ENCODE data around the gene RPS6KB2. TPM values are rescaled to one million over a fixed set of nuclear protein-coding genes. Genes with fewer than 3 reads are reported as not detected.
"Not testable (repeated sequence)": the region's sequence is repeated elsewhere in the genome, so short reads cannot be mapped to it uniquely, and the experiment has no call there.

The RPS6KB2 gene
- total and polyA plus RNA-seq, 5 donors from 2014 or later = 44.4 to 66.0 (median 51.4) TPM

DNA sequence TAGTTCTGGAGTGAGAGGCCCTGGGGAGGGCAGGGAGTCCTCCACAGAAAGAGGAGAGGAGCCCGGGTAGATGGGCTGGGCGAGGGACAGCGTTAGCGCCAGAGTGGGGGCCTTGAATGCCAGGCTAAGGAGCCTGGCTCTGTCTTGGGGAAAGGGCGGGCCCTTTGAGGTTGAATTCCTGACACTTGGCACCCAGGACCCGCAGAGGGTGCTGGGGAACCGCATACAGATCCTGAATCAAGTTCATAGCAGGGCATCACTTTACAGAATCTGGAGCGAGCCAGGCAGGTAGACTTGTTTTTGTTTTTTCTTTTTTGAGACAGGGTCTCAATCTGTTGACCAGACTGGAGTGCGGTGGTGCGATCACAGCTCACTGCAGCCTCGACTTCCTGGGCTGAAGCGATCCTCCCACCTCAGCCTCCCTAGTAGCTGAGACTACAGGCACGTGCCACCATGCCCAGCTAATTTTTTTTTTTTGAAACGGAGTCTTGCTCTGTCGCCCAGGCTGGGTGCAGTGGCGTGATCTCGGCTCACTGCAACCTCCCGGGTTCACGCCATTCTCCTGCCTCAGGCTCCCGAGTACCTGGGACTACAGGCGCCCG is 6.8 kb upstream of the RPS6KB2 start:
- no peaks in the 10 kb centered on the region for H3K27me3 Mint-ChIP-seq
- no peak for DNase-seq
- peaks cover 4 to 68% (median 19%) of the 10 kb centered on the region in 4 donors for H3K4me1 Mint-ChIP-seq
- Histone ChIP-seq H3K4me1 (ENCODE audit: control insufficient read depth, insufficient read depth, low read length, poor library complexity, severe bottlenecking) (peaks cover 53% of the 10 kb centered on the region), H3K9me3 (ENCODE audit: control insufficient read depth in 2 of 2, low read length in 2 of 2) (no peaks in the 10 kb centered on the region), H3K36me3 (ENCODE audit: control insufficient read depth, insufficient read depth, low read length) (no peaks in the 10 kb centered on the region), H3K4me3 (ENCODE audit: low read depth, low read length) (no peak overlapping the region), H3K27me3 (ENCODE audit: control insufficient read depth, insufficient read depth, low read length) (no peaks in the 10 kb centered on the region), H3K27ac (ENCODE audit: insufficient read depth, low read length, poor library complexity, severe bottlenecking) (peak overlapping the region; percentile 79)
- H3K9me3 Mint-ChIP-seq = no peaks in the 10 kb centered on the region
- no peaks in the 10 kb centered on the region for H3K36me3 Mint-ChIP-seq
- no peak for ATAC-seq (ENCODE audit: low read depth in 2 of 2)
- peak overlapping the region; percentile 82 to 97 (median 86) for H3K27ac Mint-ChIP-seq
- H3K4me3 Mint-ChIP-seq = peak overlapping the region; percentile 75 to 93 (median 82)

DNA sequence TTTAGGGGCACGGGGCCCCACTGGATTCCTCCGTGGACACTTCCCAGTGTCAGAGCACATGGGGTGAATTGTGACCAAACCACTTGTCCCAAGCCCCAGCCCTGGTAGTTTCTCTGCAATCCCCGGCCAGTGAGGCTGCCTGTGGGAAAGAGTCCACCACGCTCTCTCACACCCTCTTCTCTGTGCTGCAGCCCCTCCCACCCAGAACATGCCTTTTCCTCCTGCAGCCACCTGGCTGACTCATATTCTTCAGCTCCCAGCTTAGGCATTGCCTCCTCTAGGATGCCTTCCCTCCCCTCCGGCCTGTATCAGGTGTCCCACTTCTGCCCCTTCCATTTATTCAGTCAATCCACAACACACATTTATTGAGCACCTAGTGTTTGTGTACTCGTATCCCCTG is 5.4 kb upstream of the RPS6KB2 start:
- Mint-ChIP-seq H3K9me3 (no peaks in the 10 kb centered on the region), H3K4me1 (peaks cover under 1 to 66% (median 17%) of the 10 kb centered on the region in 4 donors), H3K36me3 (no peaks in the 10 kb centered on the region), H3K27me3 (peaks cover 2% of the 10 kb centered on the region), H3K27ac (peak overlapping the region in 2 of 3 donors; percentile 41 to 95), H3K4me3 (peak overlapping the region in 2 of 4 donors; percentile 52 to 75)
- H3K4me1 ChIP-seq (ENCODE audit: control insufficient read depth, insufficient read depth, low read length, poor library complexity, severe bottlenecking) = peaks cover 46% of the 10 kb centered on the region
- no peaks in the 10 kb centered on the region for H3K9me3 ChIP-seq (ENCODE audit: control insufficient read depth in 2 of 2, low read length in 2 of 2)
- no peaks in the 10 kb centered on the region for H3K27me3 ChIP-seq (ENCODE audit: control insufficient read depth, insufficient read depth, low read length)
- no peak overlapping the region for H3K27ac ChIP-seq (ENCODE audit: insufficient read depth, low read length, poor library complexity, severe bottlenecking)
- no peak overlapping the region for H3K4me3 ChIP-seq (ENCODE audit: low read depth, low read length)
- no peak for ATAC-seq (ENCODE audit: low read depth in 2 of 2)
- no peaks in the 10 kb centered on the region for H3K36me3 ChIP-seq (ENCODE audit: control insufficient read depth, insufficient read depth, low read length)
- DNase-seq = no peak

DNA sequence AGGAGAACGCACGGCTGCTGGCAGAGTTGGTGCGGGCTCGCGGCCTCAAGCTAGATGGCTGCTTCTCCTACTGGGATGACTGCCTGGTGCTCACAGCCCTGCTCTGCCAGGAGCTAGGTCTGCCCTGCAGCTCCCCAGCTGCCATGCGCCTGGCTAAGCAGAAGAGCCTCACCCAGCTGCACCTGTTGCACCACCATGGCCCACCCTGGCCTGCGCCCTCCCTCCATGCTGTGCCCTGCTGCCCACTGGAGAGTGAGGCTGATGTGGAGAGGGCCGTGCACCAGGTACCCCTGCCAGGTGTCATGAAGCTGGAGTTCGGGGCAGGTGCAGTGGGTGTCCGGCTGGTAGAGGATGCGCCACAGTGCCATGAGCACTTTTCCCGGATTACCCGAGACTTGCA is 4.8 kb upstream of the RPS6KB2 start:
- DNase-seq = no peak
- no peak overlapping the region for H3K27ac ChIP-seq (ENCODE audit: insufficient read depth, low read length, poor library complexity, severe bottlenecking)
- H3K27me3 ChIP-seq (ENCODE audit: control insufficient read depth, insufficient read depth, low read length) = no peaks in the 10 kb centered on the region
- H3K4me1 ChIP-seq (ENCODE audit: control insufficient read depth, insufficient read depth, low read length, poor library complexity, severe bottlenecking) = peaks cover 42% of the 10 kb centered on the region
- H3K9me3 ChIP-seq (ENCODE audit: control insufficient read depth in 2 of 2, low read length in 2 of 2) = no peaks in the 10 kb centered on the region
- Mint-ChIP-seq H3K36me3 (no peaks in the 10 kb centered on the region), H3K4me3 (peak overlapping the region in 1 of 4 donors; percentile 52), H3K27me3 (peaks cover 6% of the 10 kb centered on the region), H3K27ac (no peak overlapping the region), H3K9me3 (no peaks in the 10 kb centered on the region), H3K4me1 (peaks cover 5 to 65% (median 20%) of the 10 kb centered on the region in 4 donors)
- H3K36me3 ChIP-seq (ENCODE audit: control insufficient read depth, insufficient read depth, low read length) = no peaks in the 10 kb centered on the region
- H3K4me3 ChIP-seq (ENCODE audit: low read depth, low read length) = no peak overlapping the region
- no peak for ATAC-seq (ENCODE audit: low read depth in 2 of 2)

DNA sequence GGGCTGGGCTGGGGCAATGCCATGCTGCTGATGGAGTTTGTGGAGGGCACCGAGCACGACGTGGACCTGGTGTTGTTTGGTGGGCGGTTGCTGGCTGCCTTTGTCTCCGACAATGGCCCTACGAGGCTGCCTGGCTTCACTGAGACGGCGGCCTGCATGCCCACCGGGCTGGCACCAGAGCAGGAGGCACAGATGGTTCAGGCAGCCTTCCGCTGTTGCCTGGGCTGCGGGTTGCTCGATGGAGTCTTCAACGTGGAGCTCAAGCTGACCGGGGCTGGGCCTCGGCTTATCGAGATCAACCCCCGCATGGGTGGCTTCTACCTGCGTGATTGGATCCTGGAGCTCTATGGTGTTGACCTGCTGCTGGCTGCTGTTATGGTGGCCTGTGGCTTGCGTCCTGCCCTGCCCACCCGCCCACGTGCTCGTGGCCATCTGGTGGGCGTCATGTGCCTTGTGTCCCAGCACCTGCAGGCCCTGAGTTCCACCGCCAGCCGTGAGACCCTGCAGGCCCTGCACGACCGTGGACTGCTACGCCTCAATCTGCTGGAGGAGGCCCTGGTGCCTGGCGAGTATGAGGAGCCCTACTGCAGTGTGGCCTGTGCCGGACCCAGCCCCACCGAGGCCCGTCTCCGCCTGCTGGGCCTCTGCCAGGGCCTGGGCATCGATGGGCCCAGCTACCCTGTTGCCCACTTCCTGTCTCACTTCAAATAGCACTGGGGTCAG is 4.2 kb upstream of the RPS6KB2 start:
- Mint-ChIP-seq H3K36me3 (no peaks in the 10 kb centered on the region), H3K4me1 (peaks cover 5 to 64% (median 17%) of the 10 kb centered on the region in 4 donors), H3K27ac (no peak overlapping the region), H3K27me3 (peaks cover 6% of the 10 kb centered on the region), H3K4me3 (no peak overlapping the region), H3K9me3 (no peaks in the 10 kb centered on the region)
- DNase-seq (no peak), ATAC-seq (ENCODE audit: low read depth in 2 of 2) (no peak)
- no peak overlapping the region for H3K4me3 ChIP-seq (ENCODE audit: low read depth, low read length)
- no peaks in the 10 kb centered on the region for H3K36me3 ChIP-seq (ENCODE audit: control insufficient read depth, insufficient read depth, low read length)
- peaks cover 42% of the 10 kb centered on the region for H3K4me1 ChIP-seq (ENCODE audit: control insufficient read depth, insufficient read depth, low read length, poor library complexity, severe bottlenecking)
- H3K27me3 ChIP-seq (ENCODE audit: control insufficient read depth, insufficient read depth, low read length) = no peaks in the 10 kb centered on the region
- H3K9me3 ChIP-seq (ENCODE audit: control insufficient read depth in 2 of 2, low read length in 2 of 2) = no peaks in the 10 kb centered on the region
- no peak overlapping the region for H3K27ac ChIP-seq (ENCODE audit: insufficient read depth, low read length, poor library complexity, severe bottlenecking)

DNA sequence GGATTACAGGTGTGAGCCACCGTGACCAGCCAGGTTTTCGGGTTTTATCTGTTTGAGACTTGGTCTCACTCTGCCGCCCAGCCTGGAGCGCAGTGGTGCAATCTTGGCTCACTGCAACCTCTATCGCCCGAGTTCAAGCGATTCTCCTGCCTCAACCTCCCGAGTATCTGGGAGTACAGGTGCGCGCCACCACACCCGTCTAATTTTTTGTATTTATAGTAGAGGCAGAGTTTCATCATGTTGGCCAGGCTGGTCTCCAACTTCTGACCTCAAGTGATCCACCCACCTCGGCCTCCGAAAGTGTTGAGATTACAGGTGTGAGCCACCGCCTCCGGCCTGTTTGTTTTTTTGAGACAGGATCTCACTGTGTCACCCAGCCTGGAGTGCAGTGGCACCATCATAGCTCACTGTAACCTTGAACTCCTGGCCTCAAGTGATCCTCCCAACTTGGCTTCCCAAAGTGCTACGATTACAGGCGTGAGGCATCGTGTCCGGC is 882 bp upstream of the RPS6KB2 start:
- not testable (repeated sequence) for H3K9me3 ChIP-seq (ENCODE audit: control insufficient read depth in 2 of 2, low read length in 2 of 2); H3K9me3 Mint-ChIP-seq; DNase-seq; ATAC-seq (ENCODE audit: low read depth in 2 of 2); H3K36me3 Mint-ChIP-seq; H3K27me3 Mint-ChIP-seq; H3K27me3 ChIP-seq (ENCODE audit: control insufficient read depth, insufficient read depth, low read length)
- peaks cover 12% of the 10 kb centered on the region for H3K36me3 ChIP-seq (ENCODE audit: control insufficient read depth, insufficient read depth, low read length)
- H3K27ac ChIP-seq (ENCODE audit: insufficient read depth, low read length, poor library complexity, severe bottlenecking) = peak overlapping the region; percentile 89
- peak overlapping the region; percentile 97 for H3K4me3 ChIP-seq (ENCODE audit: low read depth, low read length)
- Mint-ChIP-seq H3K27ac (peak overlapping the region; percentile 95 to 97 (median 97)), H3K4me3 (peak overlapping the region; percentile 95 to 99 (median 98)), H3K4me1 (peaks cover 5 to 75% (median 25%) of the 10 kb centered on the region in 4 donors)
- H3K4me1 ChIP-seq (ENCODE audit: control insufficient read depth, insufficient read depth, low read length, poor library complexity, severe bottlenecking) = peaks cover 32% of the 10 kb centered on the region

DNA sequence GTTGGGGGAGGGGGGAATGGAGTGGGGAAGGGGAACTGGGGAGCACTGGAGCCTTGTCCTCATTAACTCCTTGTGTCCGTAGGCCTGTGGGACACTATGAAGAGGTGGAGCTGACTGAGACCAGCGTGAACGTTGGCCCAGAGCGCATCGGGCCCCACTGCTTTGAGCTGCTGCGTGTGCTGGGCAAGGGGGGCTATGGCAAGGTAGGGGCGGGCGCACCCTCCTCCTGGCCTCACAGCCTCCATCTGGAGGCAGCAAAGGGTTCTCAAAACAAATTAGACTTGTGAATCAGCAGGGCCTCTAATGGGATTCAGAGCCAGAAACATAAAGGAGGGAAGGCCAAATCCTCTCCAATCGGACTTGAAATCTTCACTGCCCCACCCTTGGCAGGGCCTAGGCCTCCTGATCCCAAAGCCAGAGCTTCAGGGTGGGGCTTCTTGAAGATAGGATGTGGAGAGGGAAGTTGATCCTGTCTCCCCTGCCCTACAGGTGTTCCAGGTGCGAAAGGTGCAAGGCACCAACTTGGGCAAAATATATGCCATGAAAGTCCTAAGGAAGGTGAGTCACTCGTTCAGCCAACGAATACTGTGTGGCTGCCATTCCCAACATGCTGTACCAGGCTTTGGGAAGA is 859 bp downstream of the RPS6KB2 start:
- peak overlapping the region; percentile 95 to 99 (median 98) for H3K4me3 Mint-ChIP-seq
- Histone ChIP-seq H3K4me1 (ENCODE audit: control insufficient read depth, insufficient read depth, low read length, poor library complexity, severe bottlenecking) (peaks cover 50% of the 10 kb centered on the region), H3K27me3 (ENCODE audit: control insufficient read depth, insufficient read depth, low read length) (no peaks in the 10 kb centered on the region), H3K27ac (ENCODE audit: insufficient read depth, low read length, poor library complexity, severe bottlenecking) (peak overlapping the region; percentile 89), H3K9me3 (ENCODE audit: control insufficient read depth in 2 of 2, low read length in 2 of 2) (no peaks in the 10 kb centered on the region), H3K36me3 (ENCODE audit: control insufficient read depth, insufficient read depth, low read length) (peaks cover 15% of the 10 kb centered on the region), H3K4me3 (ENCODE audit: low read depth, low read length) (peak overlapping the region; percentile 97)
- peak overlapping the region; percentile 63 to 97 (median 97) for H3K27ac Mint-ChIP-seq
- peaks cover 6% of the 10 kb centered on the region for H3K27me3 Mint-ChIP-seq
- no peak for DNase-seq
- ATAC-seq (ENCODE audit: low read depth in 2 of 2) = no peak
- peaks cover 5% of the 10 kb centered on the region for H3K36me3 Mint-ChIP-seq
- peaks cover 5 to 79% (median 26%) of the 10 kb centered on the region in 4 donors for H3K4me1 Mint-ChIP-seq
- no peaks in the 10 kb centered on the region for H3K9me3 Mint-ChIP-seq

DNA sequence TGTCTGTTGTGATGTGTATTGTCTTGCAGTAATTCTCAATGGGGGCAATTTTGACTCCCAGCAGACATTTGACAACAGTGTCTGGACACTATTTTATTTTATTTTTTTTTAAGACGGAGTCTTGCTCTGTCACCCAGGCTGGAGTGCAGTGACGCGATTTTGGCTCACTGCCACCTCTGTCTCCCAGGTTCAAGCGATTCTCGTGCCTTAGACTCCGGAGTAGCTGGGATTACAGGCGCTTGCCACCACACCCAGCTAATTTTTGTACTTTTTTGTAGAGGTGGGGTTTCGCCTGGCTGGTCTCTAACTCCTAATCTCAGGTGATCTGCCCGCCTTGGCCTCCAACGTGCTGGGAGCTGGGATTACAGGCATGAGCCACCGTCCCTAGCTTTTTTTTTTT is 1.4 kb downstream of the RPS6KB2 start:
- Mint-ChIP-seq H3K27ac (peak overlapping the region in 1 of 3 donors; percentile 97), H3K27me3 (peaks cover 6% of the 10 kb centered on the region), H3K4me3 (peak overlapping the region; percentile 62 to 99 (median 96)), H3K36me3 (peaks cover 5% of the 10 kb centered on the region), H3K4me1 (peaks cover 5 to 80% (median 27%) of the 10 kb centered on the region in 4 donors), H3K9me3 (no peaks in the 10 kb centered on the region)
- H3K27ac ChIP-seq (ENCODE audit: insufficient read depth, low read length, poor library complexity, severe bottlenecking) = peak overlapping the region; percentile 89
- DNase-seq = no peak
- peak overlapping the region; percentile 97 for H3K4me3 ChIP-seq (ENCODE audit: low read depth, low read length)
- no peaks in the 10 kb centered on the region for H3K27me3 ChIP-seq (ENCODE audit: control insufficient read depth, insufficient read depth, low read length)
- H3K9me3 ChIP-seq (ENCODE audit: control insufficient read depth in 2 of 2, low read length in 2 of 2) = no peaks in the 10 kb centered on the region
- no peak for ATAC-seq (ENCODE audit: low read depth in 2 of 2)
- peaks cover 15% of the 10 kb centered on the region for H3K36me3 ChIP-seq (ENCODE audit: control insufficient read depth, insufficient read depth, low read length)
- peaks cover 52% of the 10 kb centered on the region for H3K4me1 ChIP-seq (ENCODE audit: control insufficient read depth, insufficient read depth, low read length, poor library complexity, severe bottlenecking)

Measured in CD4-positive, CD25-positive, alpha-beta regulatory T cell (primary cell).